Ishikawa (cell line): Measurements from ENCODE around the gene EIF4ENIF1.

Experiments
- CEBPB ChIP-seq: IDR thresholded peaks from 2 replicates; pipeline ENCODE4 v1.6.1; 2012
- CREB1 ChIP-seq: IDR thresholded peaks from 2 replicates; pipeline ENCODE4 v1.6.1; 2012; ENCODE audit warnings: low read depth
- EGR1 ChIP-seq: IDR thresholded peaks from 2 replicates; pipeline ENCODE4 v1.6.1; 2012
- EP300 ChIP-seq: IDR thresholded peaks from 2 replicates; pipeline ENCODE4 v1.6.1; 2012; ENCODE audit warnings: borderline replicate concordance
- FOXM1 ChIP-seq: IDR thresholded peaks from 2 replicates; pipeline ENCODE4 v1.6.1; 2012; ENCODE audit warnings: low read depth, borderline replicate concordance
- NFIC ChIP-seq: IDR thresholded peaks from 2 replicates; pipeline ENCODE4 v1.6.1; 2012
- RAD21 ChIP-seq: IDR thresholded peaks from 2 replicates; pipeline ENCODE4 v1.6.1; 2012; ENCODE audit warnings: low read depth
- TAF1 ChIP-seq: IDR thresholded peaks from 2 replicates; pipeline ENCODE4 v1.6.1; 2012; ENCODE audit warnings: low read depth, mild to moderate bottlenecking
- TCF12 ChIP-seq: IDR thresholded peaks from 2 replicates; pipeline ENCODE4 v1.6.1; 2012; ENCODE audit warnings: low read depth
- TEAD4 ChIP-seq: IDR thresholded peaks from 2 replicates; pipeline ENCODE4 v1.6.1; 2012
- YY1 ChIP-seq: IDR thresholded peaks from 2 replicates; pipeline ENCODE4 v1.6.1; 2012; ENCODE audit warnings: low read depth
- ZBTB7A ChIP-seq: IDR thresholded peaks from 2 replicates; pipeline ENCODE4 v1.6.1; 2012; ENCODE audit warnings: low read depth
- TF ChIP-seq, protein P1 (sequence below): IDR thresholded peaks from 2 replicates; pipeline ENCODE4 v1.6.1; 2012
- TF ChIP-seq, protein P2 (sequence below): IDR thresholded peaks from 2 replicates; pipeline ENCODE4 v1.6.1; 2012; ENCODE audit warnings: low read depth, mild to moderate bottlenecking
- TF ChIP-seq, protein P3 (sequence below): IDR thresholded peaks from 2 replicates; pipeline ENCODE4 v1.6.1; 2012

Gene EIF4ENIF1

GRCh38 chr22:31497148-31497938, 7.7 kb upstream of the EIF4ENIF1 start:
- TF ChIP-seq, protein P1, sequence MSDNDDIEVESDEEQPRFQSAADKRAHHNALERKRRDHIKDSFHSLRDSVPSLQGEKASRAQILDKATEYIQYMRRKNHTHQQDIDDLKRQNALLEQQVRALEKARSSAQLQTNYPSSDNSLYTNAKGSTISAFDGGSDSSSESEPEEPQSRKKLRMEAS: no peak
- TF ChIP-seq, protein P2, sequence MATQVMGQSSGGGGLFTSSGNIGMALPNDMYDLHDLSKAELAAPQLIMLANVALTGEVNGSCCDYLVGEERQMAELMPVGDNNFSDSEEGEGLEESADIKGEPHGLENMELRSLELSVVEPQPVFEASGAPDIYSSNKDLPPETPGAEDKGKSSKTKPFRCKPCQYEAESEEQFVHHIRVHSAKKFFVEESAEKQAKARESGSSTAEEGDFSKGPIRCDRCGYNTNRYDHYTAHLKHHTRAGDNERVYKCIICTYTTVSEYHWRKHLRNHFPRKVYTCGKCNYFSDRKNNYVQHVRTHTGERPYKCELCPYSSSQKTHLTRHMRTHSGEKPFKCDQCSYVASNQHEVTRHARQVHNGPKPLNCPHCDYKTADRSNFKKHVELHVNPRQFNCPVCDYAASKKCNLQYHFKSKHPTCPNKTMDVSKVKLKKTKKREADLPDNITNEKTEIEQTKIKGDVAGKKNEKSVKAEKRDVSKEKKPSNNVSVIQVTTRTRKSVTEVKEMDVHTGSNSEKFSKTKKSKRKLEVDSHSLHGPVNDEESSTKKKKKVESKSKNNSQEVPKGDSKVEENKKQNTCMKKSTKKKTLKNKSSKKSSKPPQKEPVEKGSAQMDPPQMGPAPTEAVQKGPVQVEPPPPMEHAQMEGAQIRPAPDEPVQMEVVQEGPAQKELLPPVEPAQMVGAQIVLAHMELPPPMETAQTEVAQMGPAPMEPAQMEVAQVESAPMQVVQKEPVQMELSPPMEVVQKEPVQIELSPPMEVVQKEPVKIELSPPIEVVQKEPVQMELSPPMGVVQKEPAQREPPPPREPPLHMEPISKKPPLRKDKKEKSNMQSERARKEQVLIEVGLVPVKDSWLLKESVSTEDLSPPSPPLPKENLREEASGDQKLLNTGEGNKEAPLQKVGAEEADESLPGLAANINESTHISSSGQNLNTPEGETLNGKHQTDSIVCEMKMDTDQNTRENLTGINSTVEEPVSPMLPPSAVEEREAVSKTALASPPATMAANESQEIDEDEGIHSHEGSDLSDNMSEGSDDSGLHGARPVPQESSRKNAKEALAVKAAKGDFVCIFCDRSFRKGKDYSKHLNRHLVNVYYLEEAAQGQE: no peak
- no peak for TF ChIP-seq YY1
- TF ChIP-seq CEBPB: no peak
- TF ChIP-seq TCF12: no peak
- no peak for TF ChIP-seq ZBTB7A
- TF ChIP-seq RAD21: no peak
- no peak for TF ChIP-seq TEAD4
- TF ChIP-seq, protein P3, sequence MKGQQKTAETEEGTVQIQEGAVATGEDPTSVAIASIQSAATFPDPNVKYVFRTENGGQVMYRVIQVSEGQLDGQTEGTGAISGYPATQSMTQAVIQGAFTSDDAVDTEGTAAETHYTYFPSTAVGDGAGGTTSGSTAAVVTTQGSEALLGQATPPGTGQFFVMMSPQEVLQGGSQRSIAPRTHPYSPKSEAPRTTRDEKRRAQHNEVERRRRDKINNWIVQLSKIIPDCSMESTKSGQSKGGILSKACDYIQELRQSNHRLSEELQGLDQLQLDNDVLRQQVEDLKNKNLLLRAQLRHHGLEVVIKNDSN: no peak
- no peak for TF ChIP-seq FOXM1
- no peak for TF ChIP-seq TAF1
- no peak for TF ChIP-seq NFIC
- no peak for TF ChIP-seq EGR1

DNA sequence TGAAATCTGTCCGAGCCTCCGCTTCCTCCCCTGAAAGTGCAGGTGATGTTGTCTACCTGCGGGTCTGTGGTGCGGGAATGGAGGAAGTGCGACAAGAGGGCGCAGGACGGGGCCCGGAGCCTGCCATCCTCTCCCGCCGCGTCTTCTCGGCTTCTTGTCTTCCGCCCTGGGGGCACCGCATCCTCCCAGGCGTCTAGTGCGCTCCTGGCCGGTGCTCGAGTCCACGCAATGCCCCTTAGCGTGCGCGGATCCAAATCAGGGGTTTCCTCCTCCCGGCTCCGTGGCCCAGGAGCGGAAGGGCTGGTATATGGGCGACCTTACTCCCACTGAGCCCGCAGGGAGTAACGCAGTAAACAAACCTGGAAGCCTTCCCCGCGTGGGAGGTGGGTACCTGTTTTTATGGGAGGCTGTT, 7.1 kb upstream of the EIF4ENIF1 start:
- no peak for TF ChIP-seq TAF1
- TF ChIP-seq NFIC: no peak
- no peak for TF ChIP-seq RAD21
- no peak for TF ChIP-seq EGR1
- TF ChIP-seq FOXM1: no peak
- no peak for TF ChIP-seq EP300
- no peak for TF ChIP-seq CREB1
- TF ChIP-seq YY1: no peak
- TF ChIP-seq TCF12: no peak
- TF ChIP-seq, protein P1: no peak
- TF ChIP-seq, protein P3: no peak
- TF ChIP-seq ZBTB7A: no peak
- TF ChIP-seq, protein P2: no peak
- TF ChIP-seq CEBPB: no peak
- TF ChIP-seq TEAD4: no peak

GRCh38 chr22:31496007-31496734, 6.5 kb upstream of the EIF4ENIF1 start, which contains the start of gene SFI1:
TSS of gene SFI1 (plus strand) at chr22:31496536. CDS start at chr22:31508285, 11,749 bp downstream.
- no peak for TF ChIP-seq NFIC
- 0 out of 2 replicates have a peak, but pooled peaks have one; percentile 37 for TF ChIP-seq EGR1
- TF ChIP-seq, protein P1: peak; percentile 88
- TF ChIP-seq, protein P2: no peak
- TF ChIP-seq ZBTB7A: peak; percentile 60; the same call in 1 of the 2 replicates

GRCh38 chr22:31495343-31495742, 5.7 kb upstream of the EIF4ENIF1 start:
- TF ChIP-seq, protein P2: no peak
- TF ChIP-seq EGR1: no peak
- no peak for TF ChIP-seq TAF1
- TF ChIP-seq NFIC: no peak
- TF ChIP-seq CEBPB: no peak
- no peak for TF ChIP-seq FOXM1
- TF ChIP-seq ZBTB7A: no peak
